ENCODE data around the gene RPH3AL. TPM values are rescaled to one million over a fixed set of nuclear protein-coding genes. Genes with fewer than 3 reads are reported as not detected.
"Not testable (repeated sequence)": the region's sequence is repeated elsewhere in the genome, so short reads cannot be mapped to it uniquely, and the experiment has no call there.

Gene RPH3AL
- total RNA-seq, 1 donor from 2014 or later = 31.5 TPM

GRCh38 chr17:379531-380465 is 27.2 kb upstream of the RPH3AL start:
- no peak for DNase-seq (ENCODE audit: low spot score)

- DNase-seq (ENCODE audit: low spot score) = no peak
These were observed 25.5 kb upstream of the RPH3AL start for GRCh38 chr17:378068-378467.

- no peak for DNase-seq (ENCODE audit: low spot score)
These were observed 24.6 kb upstream of the RPH3AL start for GRCh38 chr17:376936-377863.

GRCh38 chr17:373613-374230 is 21.1 kb upstream of the RPH3AL start:
- DNase-seq (ENCODE audit: low spot score) = no peak

- DNase-seq (ENCODE audit: low spot score) = no peak
These were observed 19.8 kb upstream of the RPH3AL start for GRCh38 chr17:372157-373152.

- no peak for DNase-seq (ENCODE audit: low spot score)
These were observed 19.0 kb upstream of the RPH3AL start for GRCh38 chr17:371583-371982.

GRCh38 chr17:367656-368055 is 15.0 kb upstream of the RPH3AL start:
- not testable (repeated sequence) for DNase-seq (ENCODE audit: low spot score)

GRCh38 chr17:366657-367615 is 14.3 kb upstream of the RPH3AL start:
- DNase-seq (ENCODE audit: low spot score) = not testable (repeated sequence)

GRCh38 chr17:364766-365165 is 12.2 kb upstream of the RPH3AL start:
- DNase-seq (ENCODE audit: low spot score) = no peak

- DNase-seq (ENCODE audit: low spot score) = no peak
These were observed 11.7 kb upstream of the RPH3AL start for GRCh38 chr17:364308-364707.

- no peak for DNase-seq (ENCODE audit: low spot score)
These were observed 10.1 kb upstream of the RPH3AL start for GRCh38 chr17:362721-363120.

GRCh38 chr17:360092-360750 is 7.6 kb upstream of the RPH3AL start:
- DNase-seq (ENCODE audit: low spot score) = no peak

GRCh38 chr17:358491-359151 is 6.0 kb upstream of the RPH3AL start:
- DNase-seq (ENCODE audit: low spot score) = no peak

GRCh38 chr17:357644-358043 is 5.0 kb upstream of the RPH3AL start:
- no peak for DNase-seq (ENCODE audit: low spot score)

- DNase-seq (ENCODE audit: low spot score) = no peak
These were observed 4.2 kb upstream of the RPH3AL start for GRCh38 chr17:356671-357434.

- no peak for DNase-seq (ENCODE audit: low spot score)
These were observed 2.3 kb upstream of the RPH3AL start for GRCh38 chr17:354651-355556.
